GM08714 (cell line): Measurements from ENCODE around the gene MED15.

ENCODE experiments used
- H3K4me3 ChIP-seq: fragments of 200-500 bp; sonication (Bioruptor generic); 2 replicates; pipeline ENCODE4 v1.5.1; 2014; ENCODE audit warnings: mild to moderate bottlenecking, low read length, inconsistent platforms
- ZNF274 ChIP-seq: IDR thresholded peaks from 2 replicates; pipeline ENCODE4 v1.6.1; 2012; ENCODE audit warnings: mild to moderate bottlenecking, low read depth, low read length

Gene MED15

DNA sequence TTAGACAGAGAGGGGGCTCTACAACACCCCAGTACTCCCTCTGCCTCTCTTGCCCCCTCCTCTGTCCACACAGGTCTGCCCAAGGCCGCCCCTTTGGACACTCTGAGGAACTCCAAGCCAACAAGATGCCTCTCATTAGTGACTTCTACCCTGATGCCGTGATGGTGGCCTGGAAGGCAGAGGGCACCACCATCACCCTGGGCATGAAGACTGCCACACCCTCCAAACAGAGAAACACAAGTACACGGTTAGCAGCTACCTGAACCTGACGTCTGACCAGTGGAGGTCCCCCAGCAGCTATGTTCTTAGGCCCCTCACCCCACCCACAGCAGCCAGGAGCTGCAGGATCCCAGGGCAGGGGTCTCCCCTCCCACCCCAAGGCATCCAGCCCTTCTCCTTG lies 125.1 kb downstream of the MED15 start:
- TF ChIP-seq ZNF274, result no peak
- H3K4me3 ChIP-seq, result no peak overlapping the region

- no peak for TF ChIP-seq ZNF274
- H3K4me3 ChIP-seq, result no peak overlapping the region
Measured at GRCh38 chr22:20634560-20635226, 127.3 kb downstream of the MED15 start.

GRCh38 chr22:20635227-20635591 lies 127.8 kb downstream of the MED15 start:
- no peak overlapping the region for H3K4me3 ChIP-seq
- no peak for TF ChIP-seq ZNF274

- no peak overlapping the region for H3K4me3 ChIP-seq
- TF ChIP-seq ZNF274, result no peak
Measured at GRCh38 chr22:20636075-20636812, 128.8 kb downstream of the MED15 start.

GRCh38 chr22:20636945-20637344 lies 129.5 kb downstream of the MED15 start:
- no peak for TF ChIP-seq ZNF274
- no peak overlapping the region for H3K4me3 ChIP-seq
